NB4 (cell line): ENCODE measurements around the gene GUCY1A1.

Source experiments
- CTCF ChIP-seq: IDR thresholded peaks from one replicate; pipeline ENCODE4 v1.5.1; 2012; ENCODE audit warnings: low read depth, low read length
- MAX ChIP-seq: IDR thresholded peaks from 2 replicates; pipeline ENCODE4 v1.6.1; 2011; ENCODE audit warnings: low read depth, low read length
- MYC ChIP-seq: IDR thresholded peaks from 2 replicates; pipeline ENCODE4 v1.6.1; 2011; ENCODE audit warnings: low read depth, low read length
- POLR2A ChIP-seq: IDR thresholded peaks from 2 replicates; pipeline ENCODE4 v1.6.1; 2011; ENCODE audit warnings: mild to moderate bottlenecking; ENCODE audit not compliant: insufficient read length; ENCODE audit errors: extremely low read depth

DNA sequence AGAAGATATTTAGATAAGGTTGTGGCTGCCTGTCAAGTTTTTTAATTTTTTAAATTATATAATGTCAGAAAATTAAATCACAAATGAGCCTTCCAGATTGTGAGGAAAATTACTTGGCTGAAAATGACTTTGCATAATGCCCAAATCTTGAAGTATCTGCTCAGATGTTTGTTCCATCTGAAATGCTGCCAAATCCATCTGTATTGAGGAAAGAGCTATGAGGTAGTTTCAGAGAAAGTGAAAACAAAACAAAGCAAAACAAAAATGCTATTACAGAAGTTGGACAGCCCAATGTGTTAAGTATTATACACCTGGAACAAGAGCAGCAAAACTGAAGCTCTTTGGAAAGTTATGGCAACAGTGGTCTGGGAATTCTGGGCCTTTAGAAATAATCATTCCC, 68.8 kb downstream of the GUCY1A1 start:
- TF ChIP-seq POLR2A (no peak), CTCF (no peak), MAX (no peak), MYC (no peak)
